Measurements from ENCODE around the gene TMEM141. TPM values are rescaled to one million over a fixed set of nuclear protein-coding genes. Genes with fewer than 3 reads are reported as not detected.
A peak's percentile ranks its signal among the peaks of the same experiment; 100 is the strongest.

The TMEM141 gene
- total and polyA plus RNA-seq, 2 donors from 2014 or later = 96.5 to 403 TPM

DNA sequence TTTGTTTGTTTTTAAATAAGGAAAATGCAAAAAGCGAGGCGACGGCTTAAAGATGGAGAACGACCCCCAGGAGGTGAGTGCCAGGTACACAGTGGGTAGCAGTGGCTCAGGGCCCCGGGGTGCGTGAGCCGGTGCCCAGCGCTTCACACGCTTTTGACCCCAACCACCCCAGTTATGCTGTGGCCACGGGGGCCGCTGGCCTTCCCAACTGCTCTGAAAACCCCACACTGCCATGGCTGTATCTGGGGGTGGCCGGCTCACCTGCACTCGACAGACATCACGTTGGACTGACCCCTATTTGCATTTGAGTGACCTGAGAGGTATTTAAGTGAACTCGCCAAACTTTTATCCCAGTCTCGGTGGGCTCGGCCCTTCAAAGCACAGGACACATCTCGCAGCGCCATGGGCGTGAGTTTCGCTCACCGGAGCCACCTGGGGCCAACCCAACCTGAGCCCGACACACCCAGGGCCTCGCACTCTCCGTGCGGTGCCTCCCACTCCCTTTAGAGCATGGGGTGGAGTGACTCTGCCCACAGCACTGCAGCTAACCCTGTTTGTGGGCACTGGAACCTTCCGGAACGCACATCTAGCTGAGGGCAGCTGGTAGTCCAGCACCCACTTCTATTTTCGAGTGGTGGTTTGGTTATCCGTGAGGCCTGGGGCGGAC is 37.5 kb downstream of the TMEM141 start:
- Histone ChIP-seq H3K4me1 (ENCODE audit: control insufficient read depth in 2 of 3, insufficient read depth in 2 of 3, low read depth in 1 of 3, low read length in 3 of 3) (no peaks in the 10 kb centered on the region), H3K4me3 (ENCODE audit: low read length in 3 of 3) (no peak overlapping the region), H3K9me3 (ENCODE audit: control insufficient read depth in 2 of 3, insufficient read depth in 1 of 3, low read length in 3 of 3) (no peaks in the 10 kb centered on the region), H3K9ac (ENCODE audit: low read length in 3 of 3) (no peak overlapping the region), H3K36me3 (ENCODE audit: control insufficient read depth in 2 of 3, insufficient read depth in 3 of 3, low read length in 3 of 3) (peaks cover 0 to 10% (median 9%) of the 10 kb centered on the region in 3 donors), H3K27ac (ENCODE audit: low read depth in 2 of 2, low read length in 2 of 2) (no peak overlapping the region), H3K27me3 (ENCODE audit: control insufficient read depth, insufficient read depth, low read length) (no peaks in the 10 kb centered on the region)
- intact Hi-C loops (cut with DNase I) = no loop called here
- TF ChIP-seq, protein P1, sequence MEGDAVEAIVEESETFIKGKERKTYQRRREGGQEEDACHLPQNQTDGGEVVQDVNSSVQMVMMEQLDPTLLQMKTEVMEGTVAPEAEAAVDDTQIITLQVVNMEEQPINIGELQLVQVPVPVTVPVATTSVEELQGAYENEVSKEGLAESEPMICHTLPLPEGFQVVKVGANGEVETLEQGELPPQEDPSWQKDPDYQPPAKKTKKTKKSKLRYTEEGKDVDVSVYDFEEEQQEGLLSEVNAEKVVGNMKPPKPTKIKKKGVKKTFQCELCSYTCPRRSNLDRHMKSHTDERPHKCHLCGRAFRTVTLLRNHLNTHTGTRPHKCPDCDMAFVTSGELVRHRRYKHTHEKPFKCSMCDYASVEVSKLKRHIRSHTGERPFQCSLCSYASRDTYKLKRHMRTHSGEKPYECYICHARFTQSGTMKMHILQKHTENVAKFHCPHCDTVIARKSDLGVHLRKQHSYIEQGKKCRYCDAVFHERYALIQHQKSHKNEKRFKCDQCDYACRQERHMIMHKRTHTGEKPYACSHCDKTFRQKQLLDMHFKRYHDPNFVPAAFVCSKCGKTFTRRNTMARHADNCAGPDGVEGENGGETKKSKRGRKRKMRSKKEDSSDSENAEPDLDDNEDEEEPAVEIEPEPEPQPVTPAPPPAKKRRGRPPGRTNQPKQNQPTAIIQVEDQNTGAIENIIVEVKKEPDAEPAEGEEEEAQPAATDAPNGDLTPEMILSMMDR (IDR thresholded peaks at IDR 0.05; ENCODE audit: borderline replicate concordance, extremely low read depth, insufficient read depth) = no peak
- FAIRE-seq (no peak), DNase-seq (peak in 1 of 5 donors; percentile 46)

GRCh38 chr9:136829412-136829811 is 38.3 kb downstream of the TMEM141 start:
- H3K36me3 ChIP-seq (ENCODE audit: control insufficient read depth in 2 of 3, insufficient read depth in 3 of 3, low read length in 3 of 3) = peaks cover 0 to 10% (median 9%) of the 10 kb centered on the region in 3 donors
- intact Hi-C loops (cut with DNase I) = no loop called here
- H3K9me3 ChIP-seq (ENCODE audit: control insufficient read depth in 2 of 3, insufficient read depth in 1 of 3, low read length in 3 of 3) = no peaks in the 10 kb centered on the region
- TF ChIP-seq, protein P1 (IDR thresholded peaks at IDR 0.05; ENCODE audit: borderline replicate concordance, extremely low read depth, insufficient read depth) = no peak
- no peaks in the 10 kb centered on the region for H3K4me1 ChIP-seq (ENCODE audit: control insufficient read depth in 2 of 3, insufficient read depth in 2 of 3, low read depth in 1 of 3, low read length in 3 of 3)
- DNase-seq (peak in 1 of 5 donors; percentile 54), FAIRE-seq (no peak)
- H3K27ac ChIP-seq (ENCODE audit: low read depth in 2 of 2, low read length in 2 of 2) = no peak overlapping the region
- no peak overlapping the region for H3K4me3 ChIP-seq (ENCODE audit: low read length in 3 of 3)
- no peak overlapping the region for H3K9ac ChIP-seq (ENCODE audit: low read length in 3 of 3)
- H3K27me3 ChIP-seq (ENCODE audit: control insufficient read depth, insufficient read depth, low read length) = no peaks in the 10 kb centered on the region

GRCh38 chr9:136829981-136830885 is 39.1 kb downstream of the TMEM141 start:
- intact Hi-C loops (cut with DNase I) = no loop called here
- no peak overlapping the region for H3K4me3 ChIP-seq (ENCODE audit: low read length in 3 of 3)
- no peak overlapping the region for H3K9ac ChIP-seq (ENCODE audit: low read length in 3 of 3)
- TF ChIP-seq, protein P1 (IDR thresholded peaks at IDR 0.05; ENCODE audit: borderline replicate concordance, extremely low read depth, insufficient read depth) = no peak
- no peaks in the 10 kb centered on the region for H3K4me1 ChIP-seq (ENCODE audit: control insufficient read depth in 2 of 3, insufficient read depth in 2 of 3, low read depth in 1 of 3, low read length in 3 of 3)
- no peaks in the 10 kb centered on the region for H3K9me3 ChIP-seq (ENCODE audit: control insufficient read depth in 2 of 3, insufficient read depth in 1 of 3, low read length in 3 of 3)
- DNase-seq = peak in 1 of 5 donors; percentile 69
- peaks cover 0 to 10% (median 7%) of the 10 kb centered on the region in 3 donors for H3K36me3 ChIP-seq (ENCODE audit: control insufficient read depth in 2 of 3, insufficient read depth in 3 of 3, low read length in 3 of 3)
- no peak overlapping the region for H3K27ac ChIP-seq (ENCODE audit: low read depth in 2 of 2, low read length in 2 of 2)
- no peaks in the 10 kb centered on the region for H3K27me3 ChIP-seq (ENCODE audit: control insufficient read depth, insufficient read depth, low read length)
- no peak for FAIRE-seq
